H9 (cell line): ENCODE results near the gene TEDDM1. TPM values are rescaled to one million over a fixed set of nuclear protein-coding genes. Genes with fewer than 3 reads are reported as not detected.

Source experiments
- DNase-seq: peaks from one replicate; pipeline ENCODE4 v3.0.0-alpha.2; 2017
- H2AFZ ChIP-seq: one replicate; pipeline ENCODE4 v1.6.1; 2013; ENCODE audit warnings: mild to moderate bottlenecking, low read length, control low read depth, moderate library complexity
- H2AK5ac ChIP-seq: 2 replicates; pipeline ENCODE4 v1.6.1; 2013; ENCODE audit warnings: low read length, control low read depth, mixed read lengths; ENCODE audit not compliant: insufficient read length
- H2BK120ac ChIP-seq: one replicate; pipeline ENCODE4 v1.6.1; 2013; ENCODE audit warnings: low read depth, mild to moderate bottlenecking, low read length, control low read depth, inconsistent platforms; ENCODE audit not compliant: poor library complexity, severe bottlenecking
- H2BK12ac ChIP-seq: 2 replicates; pipeline ENCODE4 v1.6.1; 2013; ENCODE audit warnings: low read length, control low read depth, mixed read lengths, low read depth; ENCODE audit not compliant: insufficient read length
- H2BK15ac ChIP-seq: 2 replicates; pipeline ENCODE4 v1.6.1; 2013; ENCODE audit warnings: low read depth, low read length, control low read depth
- H2BK20ac ChIP-seq: one replicate; pipeline ENCODE4 v1.6.1; 2013; ENCODE audit warnings: low read depth, mild to moderate bottlenecking, low read length, control low read depth, inconsistent platforms; ENCODE audit not compliant: poor library complexity, severe bottlenecking
- H2BK5ac ChIP-seq: 2 replicates; pipeline ENCODE4 v1.6.1; 2013; ENCODE audit warnings: low read length, control low read depth, mixed read lengths; ENCODE audit not compliant: insufficient read length
- H3K14ac ChIP-seq: 2 replicates; pipeline ENCODE4 v1.6.1; 2013; ENCODE audit warnings: low read length, control low read depth; ENCODE audit not compliant: insufficient read depth
- H3K18ac ChIP-seq: 2 replicates; pipeline ENCODE4 v1.6.1; 2013; ENCODE audit warnings: low read depth, mild to moderate bottlenecking, mixed read lengths, low read length, control low read depth; ENCODE audit not compliant: insufficient read length
- H3K23ac ChIP-seq: 2 replicates; pipeline ENCODE4 v1.6.1; 2013; ENCODE audit warnings: low read length, control low read depth, mixed read lengths, low read depth; ENCODE audit not compliant: insufficient read length
- H3K23me2 ChIP-seq: 2 replicates; pipeline ENCODE4 v1.6.1; 2013; ENCODE audit warnings: low read depth, mild to moderate bottlenecking, mixed read lengths, low read length, control low read depth; ENCODE audit not compliant: insufficient read length, poor library complexity, severe bottlenecking
- H3K27ac ChIP-seq: 2 replicates; pipeline ENCODE4 v1.5.1; 2013; ENCODE audit warnings: low read length, control low read depth, mixed read lengths, low read depth; ENCODE audit not compliant: insufficient read length
- H3K27me3 ChIP-seq: 2 replicates; pipeline ENCODE4 v1.6.1; 2013; ENCODE audit warnings: low read length, control low read depth, inconsistent platforms; ENCODE audit not compliant: insufficient read depth
- H3K4ac ChIP-seq: 2 replicates; pipeline ENCODE4 v1.6.1; 2013; ENCODE audit warnings: low read depth, mild to moderate bottlenecking, control low read depth, inconsistent platforms, low read length, moderate library complexity
- H3K4me1 ChIP-seq: 2 replicates; pipeline ENCODE4 v1.6.1; 2013; ENCODE audit warnings: low read length, control low read depth, inconsistent platforms; ENCODE audit not compliant: insufficient read depth
- H3K4me2 ChIP-seq: 2 replicates; pipeline ENCODE4 v1.6.1; 2013; ENCODE audit warnings: low read length, control low read depth, mixed read lengths; ENCODE audit not compliant: insufficient read length, insufficient read depth
- H3K56ac ChIP-seq: 2 replicates; pipeline ENCODE4 v1.6.1; 2013; ENCODE audit warnings: low read depth, mild to moderate bottlenecking, mixed read lengths, low read length, control low read depth; ENCODE audit not compliant: insufficient read length
- H3K79me1 ChIP-seq: 2 replicates; pipeline ENCODE4 v1.6.1; 2013; ENCODE audit warnings: low read depth, mild to moderate bottlenecking, moderate library complexity, low read length, control low read depth, inconsistent platforms; ENCODE audit not compliant: insufficient read depth, poor library complexity, severe bottlenecking
- H3K79me2 ChIP-seq: 2 replicates; pipeline ENCODE4 v1.6.1; 2013; ENCODE audit warnings: low read length, control low read depth, inconsistent platforms; ENCODE audit not compliant: insufficient read depth
- H3K9ac ChIP-seq: 2 replicates; pipeline ENCODE4 v1.6.1; 2013; ENCODE audit warnings: low read length, control low read depth, mixed read lengths; ENCODE audit not compliant: insufficient read length; ENCODE audit errors: extremely low read depth
- H3K9me3 ChIP-seq: one replicate; pipeline ENCODE4 v1.6.1; 2013; ENCODE audit warnings: low read depth, low read length, inconsistent platforms; ENCODE audit not compliant: control insufficient read depth
- H3T11ph ChIP-seq: one replicate; pipeline ENCODE4 v1.6.1; 2013; ENCODE audit warnings: mild to moderate bottlenecking, low read length, control low read depth, inconsistent platforms
- H4K20me1 ChIP-seq: one replicate; pipeline ENCODE4 v1.6.1; 2013; ENCODE audit not compliant: control insufficient read depth, insufficient read length, insufficient read depth
- H4K5ac ChIP-seq: 2 replicates; pipeline ENCODE4 v1.6.1; 2013; ENCODE audit warnings: low read depth, mild to moderate bottlenecking, mixed read lengths, low read length, control low read depth; ENCODE audit not compliant: insufficient read length
- H4K8ac ChIP-seq: replicated peaks from 2 replicates; pipeline ENCODE4 v1.6.1; 2013; ENCODE audit warnings: low read length, control low read depth, mixed read lengths, low read depth; ENCODE audit not compliant: insufficient read length
- H4K91ac ChIP-seq: 2 replicates; pipeline ENCODE4 v1.6.1; 2013; ENCODE audit warnings: low read depth, mild to moderate bottlenecking, moderate library complexity, mixed read lengths, low read length, control low read depth; ENCODE audit not compliant: insufficient read length
- H3K27ac Mint-ChIP-seq, 3 experiments: 2 replicates in 2 of 3; 3 replicates in 1 of 3; pipeline ENCODE4 v1.8.0; 2020 to 2021; ENCODE audit warnings: mixed read lengths in 3 of 3, mild to moderate bottlenecking in 1 of 3, moderate library complexity in 1 of 3
- H3K27me3 Mint-ChIP-seq: 2 replicates; pipeline ENCODE4 v1.8.0; 2021; ENCODE audit warnings: low read depth, mild to moderate bottlenecking, moderate library complexity, mixed read lengths
- H3K36me3 Mint-ChIP-seq, 3 experiments: 2 replicates in 2 of 3; 3 replicates in 1 of 3; pipeline ENCODE4 v1.8.0; 2020 to 2021; ENCODE audit warnings: low read depth in 3 of 3, mixed read lengths in 3 of 3; ENCODE audit not compliant: insufficient read depth in 1 of 3
- H3K4me1 Mint-ChIP-seq, 2 experiments: 2 replicates each; pipeline ENCODE4 v1.8.0; 2020; ENCODE audit warnings: mixed read lengths in 2 of 2
- H3K4me3 Mint-ChIP-seq, 2 experiments: 2 replicates in 1 of 2; 3 replicates in 1 of 2; pipeline ENCODE4 v1.8.0; 2020 to 2021; ENCODE audit warnings: mild to moderate bottlenecking in 2 of 2, mixed read lengths in 2 of 2, moderate library complexity in 1 of 2
- H3K9me3 Mint-ChIP-seq, 2 experiments: 2 replicates in 1 of 2; 3 replicates in 1 of 2; pipeline ENCODE4 v1.8.0; 2020; ENCODE audit warnings: mild to moderate bottlenecking in 2 of 2, mixed read lengths in 2 of 2, moderate library complexity in 1 of 2
- WGBS: extraction: QIAGEN DNeasy Blood & Tissue Kit; methylation state at CpG from one replicate; pipeline ENCODE4 v1.1.7; 2013; ENCODE audit warnings: missing lambda C conversion rate, low lambda C conversion rate, mixed read lengths; ENCODE audit not compliant: insufficient read length; ENCODE audit errors: extremely low coverage; 5-methylcytosine and 5-hydroxymethylcytosine counted together
- total RNA-seq: library from RNA; stranded (reverse); gene quantifications from 2 replicates; pipeline ENCODE4 v1.2.1, GENCODE V29; 2021
- TF ChIP-seq, protein P1 (sequence below): fragments of 200-600 bp; sonication (generic); conservative IDR thresholded peaks from 3 replicates; pipeline ENCODE4 v1.8.0; 2021; ENCODE audit warnings: antibody characterized with exemption, mild to moderate bottlenecking

The TEDDM1 gene
- total RNA-seq, 1 experiment from 2014 or later: not detected

DNA sequence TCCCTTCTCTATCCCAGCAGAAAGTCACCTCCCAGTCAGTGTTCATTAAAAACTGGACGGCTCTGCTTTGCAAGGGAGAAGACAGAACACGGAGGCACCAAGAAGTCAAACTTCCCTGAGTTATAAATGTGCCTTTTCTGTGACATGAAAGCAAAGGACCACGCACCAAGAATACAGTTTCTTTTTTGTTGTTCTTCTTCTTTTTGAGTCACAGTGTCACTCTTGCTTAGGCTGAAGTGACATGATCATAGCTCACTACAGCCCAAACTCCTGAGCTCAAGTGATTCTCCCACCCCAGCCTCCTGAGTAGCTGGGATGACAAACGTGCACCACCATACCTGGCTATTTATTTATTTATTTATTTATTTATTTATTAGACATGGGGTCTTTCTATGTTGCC is 31.6 kb downstream of the TEDDM1 start:
- no peak overlapping the region for H3K23ac ChIP-seq
- H2AK5ac ChIP-seq: no peak overlapping the region
- no peak for DNase-seq
- H3K27me3 Mint-ChIP-seq: peaks cover 11% of the 10 kb centered on the region
- WGBS: no CpG with 5 or more reads among the region's 4 CpGs
- no peak overlapping the region for H4K8ac ChIP-seq
- no peaks in the 10 kb centered on the region for H3K79me1 ChIP-seq
- H3K23me2 ChIP-seq: no peaks in the 10 kb centered on the region
- no peak overlapping the region for H4K5ac ChIP-seq
- no peaks in the 10 kb centered on the region for H3K4me1 ChIP-seq
- H3K27ac Mint-ChIP-seq: no peak overlapping the region
- H3K4me3 Mint-ChIP-seq: no peak overlapping the region
- H3K9ac ChIP-seq: no peak overlapping the region
- H4K91ac ChIP-seq: no peak overlapping the region
- no peaks in the 10 kb centered on the region for H4K20me1 ChIP-seq
- no peaks in the 10 kb centered on the region for H3K36me3 Mint-ChIP-seq
- no peaks in the 10 kb centered on the region for H3K9me3 ChIP-seq
- TF ChIP-seq, protein P1, sequence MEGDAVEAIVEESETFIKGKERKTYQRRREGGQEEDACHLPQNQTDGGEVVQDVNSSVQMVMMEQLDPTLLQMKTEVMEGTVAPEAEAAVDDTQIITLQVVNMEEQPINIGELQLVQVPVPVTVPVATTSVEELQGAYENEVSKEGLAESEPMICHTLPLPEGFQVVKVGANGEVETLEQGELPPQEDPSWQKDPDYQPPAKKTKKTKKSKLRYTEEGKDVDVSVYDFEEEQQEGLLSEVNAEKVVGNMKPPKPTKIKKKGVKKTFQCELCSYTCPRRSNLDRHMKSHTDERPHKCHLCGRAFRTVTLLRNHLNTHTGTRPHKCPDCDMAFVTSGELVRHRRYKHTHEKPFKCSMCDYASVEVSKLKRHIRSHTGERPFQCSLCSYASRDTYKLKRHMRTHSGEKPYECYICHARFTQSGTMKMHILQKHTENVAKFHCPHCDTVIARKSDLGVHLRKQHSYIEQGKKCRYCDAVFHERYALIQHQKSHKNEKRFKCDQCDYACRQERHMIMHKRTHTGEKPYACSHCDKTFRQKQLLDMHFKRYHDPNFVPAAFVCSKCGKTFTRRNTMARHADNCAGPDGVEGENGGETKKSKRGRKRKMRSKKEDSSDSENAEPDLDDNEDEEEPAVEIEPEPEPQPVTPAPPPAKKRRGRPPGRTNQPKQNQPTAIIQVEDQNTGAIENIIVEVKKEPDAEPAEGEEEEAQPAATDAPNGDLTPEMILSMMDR: no peak
- no peak overlapping the region for H3K4ac ChIP-seq
- H3K18ac ChIP-seq: no peak overlapping the region
- H3K27ac ChIP-seq: no peak overlapping the region
- H3K4me2 ChIP-seq: no peak overlapping the region
- no peak overlapping the region for H2BK5ac ChIP-seq
- no peak overlapping the region for H3T11ph ChIP-seq
- H3K79me2 ChIP-seq: no peaks in the 10 kb centered on the region
- no peak overlapping the region for H2BK12ac ChIP-seq
- no peaks in the 10 kb centered on the region; a peak in 2 of 5 replicates for H3K9me3 Mint-ChIP-seq
- no peak overlapping the region for H2BK20ac ChIP-seq
- no peak overlapping the region for H3K14ac ChIP-seq
- H3K4me1 Mint-ChIP-seq: 0 out of 4 replicates have a peak, but pooled peaks cover 0 to 2% of the 10 kb centered on the region in 2 experiments
- no peak overlapping the region for H3K56ac ChIP-seq
- no peak overlapping the region for H2BK15ac ChIP-seq
- H3K27me3 ChIP-seq: no peaks in the 10 kb centered on the region
- H2BK120ac ChIP-seq: no peak overlapping the region
- H2AFZ ChIP-seq: no peak overlapping the region
